Daoy (cell line): ENCODE measurements around the gene RPE. TPM values are rescaled to one million over a fixed set of nuclear protein-coding genes. Genes with fewer than 3 reads are reported as not detected.

ENCODE experiments used
- DNase-seq: peaks from one replicate; pipeline ENCODE4 v3.0.0-alpha.2; 2015; ENCODE audit warnings: low read depth
- total RNA-seq: library from RNA; depleted of rRNA; stranded (reverse); fragments of >200 nt; shearing (Covaris generic); gene quantifications from 2 replicates; pipeline ENCODE4 v1.2.3, GENCODE V29; 2014

Gene RPE
- total RNA-seq, 1 experiment from 2014 or later, result 109 TPM

GRCh38 chr2:210000464-210001324 lies 1.7 kb upstream of the RPE start:
- no peak for DNase-seq

GRCh38 chr2:210003359-210003758 lies 921 bp downstream of the RPE start:
- no peak for DNase-seq

- no peak for DNase-seq
These were observed 2.4 kb downstream of the RPE start for GRCh38 chr2:210004881-210005280.

GRCh38 chr2:210007895-210008294 lies 5.5 kb downstream of the RPE start:
- DNase-seq, result no peak

GRCh38 chr2:210009126-210009525 lies 6.7 kb downstream of the RPE start:
- DNase-seq, result no peak

GRCh38 chr2:210009896-210010295 lies 7.5 kb downstream of the RPE start:
- no peak for DNase-seq

GRCh38 chr2:210020138-210020537 lies 17.7 kb downstream of the RPE start:
- no peak for DNase-seq

GRCh38 chr2:210022824-210023223 lies 20.4 kb downstream of the RPE start:
- no peak for DNase-seq

- DNase-seq, result no peak
These were observed 25.2 kb downstream of the RPE start for GRCh38 chr2:210027608-210028007.

GRCh38 chr2:210028178-210028577 lies 25.7 kb downstream of the RPE start:
- no peak for DNase-seq

- no peak for DNase-seq
These were observed 31.7 kb downstream of the RPE start for GRCh38 chr2:210034087-210034683.

- no peak for DNase-seq
These were observed 33.2 kb downstream of the RPE start for GRCh38 chr2:210035679-210036078.

- DNase-seq, result no peak
These were observed 35.6 kb downstream of the RPE start for GRCh38 chr2:210038078-210038477.

- DNase-seq, result no peak
These were observed 44.5 kb downstream of the RPE start for GRCh38 chr2:210046851-210047500.

- no peak for DNase-seq
These were observed 47.4 kb downstream of the RPE start for GRCh38 chr2:210049831-210050230.

- DNase-seq, result no peak
These were observed 48.4 kb downstream of the RPE start for GRCh38 chr2:210050885-210051284.

GRCh38 chr2:210054696-210055095 lies 52.3 kb downstream of the RPE start:
- DNase-seq, result no peak

- no peak for DNase-seq
These were observed 53.4 kb downstream of the RPE start for GRCh38 chr2:210055825-210056224.

GRCh38 chr2:210063306-210063705 lies 60.9 kb downstream of the RPE start:
- no peak for DNase-seq
